Chondrocyte (in vitro differentiated cells): ENCODE results near the gene IFITM1. TPM values are rescaled to one million over a fixed set of nuclear protein-coding genes. Genes with fewer than 3 reads are reported as not detected.

Experiments used
- DNase-seq: peaks from one replicate; pipeline ENCODE4 v3.0.0; 2021; ENCODE audit warnings: mixed read lengths, low spot score
- H3K27ac Mint-ChIP-seq: one replicate; pipeline ENCODE4 v1.8.0; 2021; ENCODE audit warnings: mild to moderate bottlenecking, moderate library complexity, mixed read lengths; ENCODE audit not compliant: unreplicated experiment
- H3K27me3 Mint-ChIP-seq: 2 replicates; pipeline ENCODE4 v1.8.0; 2021; ENCODE audit warnings: low read depth, mixed read lengths
- H3K36me3 Mint-ChIP-seq: 2 replicates; pipeline ENCODE4 v1.8.0; 2021; ENCODE audit warnings: low read depth, mixed read lengths
- H3K4me1 Mint-ChIP-seq: 2 replicates; pipeline ENCODE4 v1.8.0; 2021; ENCODE audit warnings: low read depth, mild to moderate bottlenecking, mixed read lengths
- H3K4me3 Mint-ChIP-seq: one replicate; pipeline ENCODE4 v1.8.0; 2021; ENCODE audit warnings: mild to moderate bottlenecking, moderate library complexity, mixed read lengths; ENCODE audit not compliant: unreplicated experiment
- H3K9me3 Mint-ChIP-seq: 2 replicates; pipeline ENCODE4 v1.8.0; 2021; ENCODE audit warnings: low read depth, mixed read lengths
- total RNA-seq: library from RNA; stranded (reverse); gene quantifications from 3 replicates; pipeline ENCODE4 v1.2.1, GENCODE V29; 2021
- TF ChIP-seq, protein P1 (sequence below): fragments of 200-600 bp; sonication (generic); IDR thresholded peaks from 2 replicates; pipeline ENCODE4 v1.5.0; 2021; ENCODE audit warnings: antibody characterized with exemption, mild to moderate bottlenecking, moderate library complexity

IFITM1 gene
- total RNA-seq, 1 donor from 2014 or later = 1.6 TPM

DNA sequence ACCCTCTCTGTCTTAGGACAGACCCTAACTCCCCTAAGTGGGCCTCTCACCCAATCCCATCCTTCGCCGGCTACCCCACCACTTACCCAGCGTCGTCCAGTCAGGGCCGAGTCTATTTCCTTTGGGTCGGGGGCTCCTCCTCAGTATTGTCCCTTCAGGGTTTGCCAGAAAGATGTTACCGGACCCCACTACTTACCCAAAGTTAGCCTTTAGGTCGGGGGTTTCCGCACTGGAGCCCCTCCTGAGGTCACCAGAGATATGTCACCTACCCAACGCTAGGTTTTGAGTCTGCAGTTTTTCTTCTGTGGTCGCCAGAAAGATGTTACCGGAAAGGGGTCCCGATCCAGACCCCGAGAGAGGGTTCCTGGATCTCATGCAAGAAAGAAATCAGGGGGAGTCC lies 37.6 kb downstream of the IFITM1 start:
- Mint-ChIP-seq H3K4me1 (peaks cover 33% of the 10 kb centered on the region), H3K27me3 (no peaks in the 10 kb centered on the region), H3K9me3 (no peaks in the 10 kb centered on the region), H3K36me3 (no peaks in the 10 kb centered on the region), H3K27ac (no peak overlapping the region), H3K4me3 (no peak overlapping the region)
- TF ChIP-seq, protein P1, sequence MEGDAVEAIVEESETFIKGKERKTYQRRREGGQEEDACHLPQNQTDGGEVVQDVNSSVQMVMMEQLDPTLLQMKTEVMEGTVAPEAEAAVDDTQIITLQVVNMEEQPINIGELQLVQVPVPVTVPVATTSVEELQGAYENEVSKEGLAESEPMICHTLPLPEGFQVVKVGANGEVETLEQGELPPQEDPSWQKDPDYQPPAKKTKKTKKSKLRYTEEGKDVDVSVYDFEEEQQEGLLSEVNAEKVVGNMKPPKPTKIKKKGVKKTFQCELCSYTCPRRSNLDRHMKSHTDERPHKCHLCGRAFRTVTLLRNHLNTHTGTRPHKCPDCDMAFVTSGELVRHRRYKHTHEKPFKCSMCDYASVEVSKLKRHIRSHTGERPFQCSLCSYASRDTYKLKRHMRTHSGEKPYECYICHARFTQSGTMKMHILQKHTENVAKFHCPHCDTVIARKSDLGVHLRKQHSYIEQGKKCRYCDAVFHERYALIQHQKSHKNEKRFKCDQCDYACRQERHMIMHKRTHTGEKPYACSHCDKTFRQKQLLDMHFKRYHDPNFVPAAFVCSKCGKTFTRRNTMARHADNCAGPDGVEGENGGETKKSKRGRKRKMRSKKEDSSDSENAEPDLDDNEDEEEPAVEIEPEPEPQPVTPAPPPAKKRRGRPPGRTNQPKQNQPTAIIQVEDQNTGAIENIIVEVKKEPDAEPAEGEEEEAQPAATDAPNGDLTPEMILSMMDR = no peak
- DNase-seq = peak; percentile 29

DNA sequence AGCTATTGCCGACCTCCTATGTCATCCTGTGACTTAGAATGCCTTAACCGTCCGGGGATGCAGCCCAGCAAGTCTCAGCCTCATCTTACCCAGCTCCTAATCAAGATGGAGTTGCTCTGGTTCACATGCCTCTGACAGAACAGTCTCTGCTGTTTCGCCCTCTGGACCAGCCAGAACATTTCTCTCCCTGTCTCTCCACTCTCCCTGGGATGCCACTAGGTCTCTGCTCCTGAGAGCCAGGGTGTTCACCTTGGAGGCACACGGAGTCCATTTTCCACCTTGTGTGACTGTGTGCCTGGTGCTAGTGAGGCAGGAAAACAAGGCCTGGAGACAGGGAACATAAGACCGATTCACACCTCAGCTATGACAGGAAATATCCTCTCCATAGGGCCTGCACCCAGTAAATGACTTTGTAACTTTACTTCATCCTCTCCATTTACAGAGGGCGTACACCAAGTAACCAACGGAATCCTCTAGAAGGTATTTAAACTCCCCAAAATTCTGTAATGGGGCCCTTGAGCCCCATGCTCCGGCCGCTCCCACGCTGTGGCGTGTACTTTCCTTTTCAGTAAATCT lies 38.7 kb downstream of the IFITM1 start:
- Mint-ChIP-seq H3K27me3 (no peaks in the 10 kb centered on the region), H3K4me3 (no peak overlapping the region), H3K4me1 (peaks cover 33% of the 10 kb centered on the region), H3K36me3 (no peaks in the 10 kb centered on the region), H3K9me3 (no peaks in the 10 kb centered on the region), H3K27ac (no peak overlapping the region)
- peak; percentile 28 for DNase-seq
- TF ChIP-seq, protein P1 = no peak

DNA sequence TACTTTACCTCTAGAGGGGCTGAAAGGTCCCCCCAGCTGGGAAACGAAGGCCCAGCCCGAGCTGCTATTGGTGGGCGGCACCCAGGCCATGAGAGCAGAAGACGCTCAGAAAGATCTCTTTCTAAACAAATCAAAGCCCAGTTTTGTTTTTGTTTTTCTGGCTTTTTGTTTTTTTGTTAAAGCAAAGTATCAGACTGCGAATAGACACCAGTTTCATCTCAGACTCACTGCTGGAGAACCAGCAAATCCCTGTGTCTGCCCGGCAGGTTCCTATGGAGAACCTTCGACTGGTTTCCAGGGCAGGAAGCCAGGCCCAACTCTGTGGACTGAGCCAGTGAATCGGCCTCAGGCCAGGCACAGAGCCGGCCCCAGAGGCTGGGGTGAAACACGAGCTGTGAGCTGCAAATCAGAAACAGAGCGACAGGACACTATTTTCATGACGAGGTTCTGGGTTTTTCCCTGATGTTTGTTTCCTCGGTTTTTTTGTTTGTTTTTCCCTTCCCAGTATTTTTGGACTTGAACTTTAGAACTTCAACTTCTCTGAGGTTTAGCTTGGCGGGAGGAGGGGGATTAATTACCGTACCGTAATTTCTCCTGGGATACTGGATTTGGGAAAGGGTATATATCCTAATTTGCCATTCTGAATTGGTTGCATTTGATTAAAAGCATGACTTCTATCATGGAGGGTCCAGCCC lies 39.5 kb downstream of the IFITM1 start:
- Mint-ChIP-seq H3K4me3 (no peak overlapping the region), H3K27me3 (no peaks in the 10 kb centered on the region), H3K9me3 (no peaks in the 10 kb centered on the region), H3K36me3 (no peaks in the 10 kb centered on the region), H3K4me1 (peaks cover 33% of the 10 kb centered on the region), H3K27ac (peak overlapping the region; percentile 90)
- DNase-seq = peak; percentile 65
- TF ChIP-seq, protein P1 = no peak

DNA sequence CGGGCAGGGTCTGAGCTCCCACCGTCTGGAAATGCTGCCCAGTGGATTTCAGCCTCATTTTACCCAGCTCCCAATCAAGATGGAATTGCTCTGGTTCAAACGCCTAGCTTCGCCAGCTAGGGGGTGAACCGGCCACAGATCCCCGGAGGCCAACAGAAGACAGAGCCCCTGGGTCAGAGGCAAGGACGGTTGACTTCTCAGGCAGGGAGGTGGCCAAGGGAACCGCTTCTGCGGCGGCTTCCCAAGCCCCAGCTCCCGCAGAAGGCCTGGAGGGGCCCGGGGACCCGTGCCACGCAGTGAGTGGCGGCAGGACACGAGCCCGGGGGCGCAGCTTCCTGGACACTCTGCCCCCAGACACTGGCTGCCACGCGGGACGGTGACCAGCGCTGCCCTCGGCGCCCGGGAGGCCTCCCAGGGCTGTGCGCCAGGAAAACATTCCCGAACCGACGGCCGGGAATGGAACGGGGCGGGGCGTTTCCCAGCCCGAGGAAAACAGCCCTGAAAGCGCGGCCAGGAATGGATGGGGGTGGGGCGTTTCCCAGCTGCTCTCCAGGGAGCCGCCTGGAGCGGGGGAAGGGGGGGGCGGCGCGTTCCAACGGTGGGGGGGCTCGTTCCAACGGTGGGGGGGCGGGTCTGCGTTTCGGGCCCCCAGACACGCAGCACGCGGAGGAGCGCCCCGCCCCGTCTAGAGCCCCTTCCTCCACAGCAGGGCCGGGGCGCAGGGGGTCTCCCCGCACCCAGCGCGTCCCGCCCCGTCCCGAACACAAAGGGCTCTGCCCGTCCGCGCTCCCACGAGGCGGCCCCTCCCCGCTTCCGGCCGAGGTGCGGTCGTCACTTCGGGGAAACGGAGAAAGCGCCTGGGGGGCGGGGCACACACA lies 42.0 kb downstream of the IFITM1 start:
- Mint-ChIP-seq H3K36me3 (no peaks in the 10 kb centered on the region), H3K27ac (peak overlapping the region; percentile 92), H3K27me3 (peaks cover 2% of the 10 kb centered on the region), H3K9me3 (no peaks in the 10 kb centered on the region), H3K4me3 (peak overlapping the region; percentile 43), H3K4me1 (peaks cover 30% of the 10 kb centered on the region)
- DNase-seq = peak; percentile 92
- TF ChIP-seq, protein P1 = no peak

DNA sequence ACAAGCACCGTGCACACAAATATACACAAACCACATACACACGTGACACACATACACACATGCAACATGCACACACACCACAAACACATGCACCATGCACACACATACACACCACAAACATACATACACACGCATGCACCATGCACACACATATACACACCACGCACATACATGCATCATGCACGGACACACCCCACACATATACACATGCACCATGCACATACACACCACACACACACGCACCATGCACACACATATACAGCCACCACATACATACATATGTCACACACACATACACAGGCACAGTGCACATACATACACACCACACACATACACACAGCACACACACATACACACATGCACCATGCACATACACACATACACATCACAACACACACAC lies 42.8 kb downstream of the IFITM1 start:
- peaks cover 2% of the 10 kb centered on the region for H3K27me3 Mint-ChIP-seq

More for the DNA sequence above, 42.8 kb downstream of the IFITM1 start:
- H3K27ac Mint-ChIP-seq = no peak overlapping the region
- no peak for DNase-seq
- no peak overlapping the region for H3K4me3 Mint-ChIP-seq
- H3K9me3 Mint-ChIP-seq = peaks cover 5% of the 10 kb centered on the region
- TF ChIP-seq, protein P1 = no peak
- H3K4me1 Mint-ChIP-seq = peaks cover 28% of the 10 kb centered on the region
- H3K36me3 Mint-ChIP-seq = peaks cover 2% of the 10 kb centered on the region
